Heart right ventricle (tissue), 16 donors: ENCODE data around the gene RFTN1. TPM values are rescaled to one million over a fixed set of nuclear protein-coding genes. Genes with fewer than 3 reads are reported as not detected.

Source experiments
- ATAC-seq, 8 donors: fragments of 200-7000 bp; cut with Tn5 transposase; one replicate each; pipeline ENCODE4 v1.9.1; 2020; ENCODE audit warnings: mild to moderate bottlenecking in 8 of 8, moderate library complexity in 8 of 8, moderate number of reproducible peaks in 1 of 8
- DNase-seq, 2 donors: peaks; one replicate each; pipeline ENCODE4 v3.0.0-alpha.2; 2020
- H3K27ac ChIP-seq, 10 donors: fragments of 200-600 bp; sonication (generic) in 2 of 10; one replicate each; pipeline versions ENCODE4 v1.5.0 to v1.8.0; 2020 to 2022; ENCODE audit warnings: mild to moderate bottlenecking in 3 of 10
- H3K27me3 ChIP-seq, 7 donors: fragments of 200-600 bp; one replicate each; pipeline ENCODE4 v1.8.0; 2021 to 2022; ENCODE audit warnings: mild to moderate bottlenecking in 2 of 7
- H3K36me3 ChIP-seq, 9 donors: fragments of 200-600 bp; sonication (generic) in 1 of 9; one replicate each; pipeline versions ENCODE4 v1.5.0 to v1.8.0; 2020 to 2022; ENCODE audit warnings: mild to moderate bottlenecking in 2 of 9
- H3K4me1 ChIP-seq, 9 donors: fragments of 200-600 bp; sonication (generic) in 1 of 9; one replicate each; pipeline versions ENCODE4 v1.5.0 to v1.8.0; 2020 to 2022; ENCODE audit warnings: mild to moderate bottlenecking in 4 of 9
- H3K4me3 ChIP-seq, 10 donors: fragments of 200-600 bp; sonication (generic) in 2 of 10; one replicate each; pipeline versions ENCODE4 v1.5.0 to v1.8.0; 2020 to 2022; ENCODE audit warnings: mild to moderate bottlenecking in 7 of 10, moderate library complexity in 2 of 10
- H3K9me3 ChIP-seq, 11 donors: fragments of 200-600 bp in 10 of 11; sonication (generic) in 2 of 11; one replicate each; pipeline versions ENCODE4 v1.5.0 to v1.8.0; 2013 to 2022; ENCODE audit warnings: mild to moderate bottlenecking in 2 of 11, control low read depth in 1 of 11, moderate library complexity in 1 of 11
- CTCF ChIP-seq, 9 donors: fragments of 200-600 bp; sonication (generic) in 2 of 9; IDR thresholded peaks; one replicate each; pipeline versions ENCODE4 v1.5.0 to v1.8.0; 2021 to 2022; ENCODE audit warnings: antibody characterized with exemption in 9 of 9, mild to moderate bottlenecking in 5 of 9, moderate library complexity in 1 of 9
- WGBS, 2 donors: extraction: QIAGEN DNeasy Blood & Tissue Kit; methylation state at CpG; one replicate each; pipeline ENCODE4 v1.1.7; 2013; ENCODE audit warnings: inconsistent platforms in 1 of 2; 5-methylcytosine and 5-hydroxymethylcytosine counted together
- intact Hi-C, 10 donors: fragments of 100-400 bp; cut with DNase I; formaldehyde crosslinking; loops; one replicate each; pipeline versions ENCODE4 v1.11.1 to v1.14.2; 2022
- polyA plus RNA-seq, 2 donors: library from polyadenylated mRNA; stranded (reverse); fragments of 200-250 nt; gene quantifications; one replicate each; pipeline ENCODE4 v1.2.3, GENCODE V29; 2013
- total RNA-seq, 10 donors: library from RNA; stranded (reverse); fragmentation: NEBNext Ultra II Directional in 3 of 10; extraction: Animal tissue kit (Norgen Biotek cat#: 25700) in 3 of 10; gene quantifications; one replicate each; pipeline versions ENCODE4 v1.2.1 to v1.2.4, GENCODE V29; 2021 to 2023
- donor health status: Arrhythmogenic right ventricular cardiomyopathy.
- donor health status: ischemic (EF 13 %, LVEDD 7.1; RV severe dilation, severe dysfunction).
- donor health status: healthy with polysubstance abuse.
- donor health status: DM: no; HTN: yes; CAD: no.
- donor health status: DM: no; HTN: no; CAD: no.
- donor health status: ischemic (EF 25% LVEDD 6.9; RV normal size, moderate dysfunction).
- donor health status: ischemic (EF 25% LVEDD 5.7; RV mildly dilated, moderate dysfunction).
- donor health status: healthy.
- donor health status: DM: yes; HTN: yes; CAD: no.
- donor health status: Ischemic cardiomyopathy.
- donor health status: ischemic (EF 35%, LVEDD 5.7; RV mildly dilated, moderate dysfunction).
- donor health status: nonischemic (EF 11% LVEDD 7.7; RV severe dilation, severe dysfunction).
- donor health status: DM: yes; HTN: yes; CAD: no.
- donor health status: PGD.
- donor health status: ischemic (EF 29% LVEDD 5.4; RV normal size, mild dysfunction).
- donor health status: nonischemic (EF 23%, LVEDD 6.1; RV moderate dilation, normal function).

The RFTN1 gene
- total and polyA plus RNA-seq, 12 donors = 17.4 to 32.2 (median 24.0) TPM

DNA sequence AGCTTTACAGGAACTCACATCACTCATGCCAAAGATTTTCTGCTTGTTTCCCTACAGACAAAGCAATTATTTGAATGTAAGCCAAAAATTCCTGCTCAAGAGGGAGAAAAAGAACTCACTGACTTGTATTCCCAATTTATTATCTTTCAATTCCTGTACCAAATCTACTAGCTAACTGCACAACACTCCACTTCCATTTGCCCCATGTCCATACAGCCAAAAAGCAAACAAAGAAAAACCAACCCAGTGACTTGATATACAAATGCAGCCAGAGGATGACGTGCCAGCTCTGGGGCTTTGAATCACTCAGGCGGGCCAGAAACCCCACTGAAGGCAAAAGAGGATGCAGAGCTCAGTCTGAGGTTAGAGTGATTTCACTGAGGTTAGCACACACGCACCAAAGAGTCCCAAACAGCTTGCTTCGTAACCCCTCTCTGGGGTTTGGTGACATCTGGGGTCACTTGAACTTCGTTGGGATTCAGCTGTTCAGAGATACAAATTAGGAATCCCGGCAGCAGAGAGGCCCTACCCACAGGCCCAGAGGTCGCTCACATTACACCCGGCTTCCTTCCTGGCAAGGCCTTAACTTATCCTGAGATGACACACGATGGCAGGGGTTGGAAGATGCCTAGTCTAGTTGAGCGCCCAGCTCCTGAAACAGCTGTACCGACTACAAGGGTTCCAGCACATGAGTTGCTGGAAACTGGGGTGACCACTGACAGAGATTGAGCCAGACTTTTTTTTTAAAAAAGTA is 1.6 kb downstream of the RFTN1 start:
- Histone ChIP-seq H3K4me1 (peaks cover 8 to 90% (median 74%) of the 10 kb centered on the region in 9 donors), H3K36me3 (no peaks in the 10 kb centered on the region), H3K4me3 (peak overlapping the region; percentile 57 to 96 (median 86)), H3K27me3 (no peaks in the 10 kb centered on the region), H3K9me3 (no peaks in the 10 kb centered on the region), H3K27ac (peak overlapping the region; percentile 86 to 96 (median 93))
- ATAC-seq = peak; percentile 51 to 75 (median 56)
- intact Hi-C loops = loop anchor here in 9 of 10 donors (2.0 to 10.0 kb wide), 8 partner anchors 35 to 217 kb away; no protein-coding TSS in a partner anchor
- peak in 1 of 9 donors; percentile 15 for TF ChIP-seq CTCF (IDR thresholded peaks at IDR 0.05)
- WGBS, 2 donors = 29 to 49% methylated on average over 11 of the region's 11 CpGs
- peak; percentile 38 to 73 for DNase-seq

GRCh38 chr3:16510620-16511319 is 2.7 kb downstream of the RFTN1 start:
- H3K27ac ChIP-seq = peak overlapping the region in 8 of 10 donors; percentile 90 to 96 (median 94)
- H3K4me3 ChIP-seq = peak overlapping the region in 7 of 10 donors; percentile 83 to 96 (median 89)
- peaks cover 3 to 85% (median 69%) of the 10 kb centered on the region in 9 donors for H3K4me1 ChIP-seq
- no peaks in the 10 kb centered on the region for H3K9me3 ChIP-seq
- H3K27me3 ChIP-seq = no peaks in the 10 kb centered on the region
- ATAC-seq (no peak), DNase-seq (no peak)
- 88 to 92% methylated on average over 3 of the region's 3 CpGs for WGBS, 2 donors
- no peaks in the 10 kb centered on the region for H3K36me3 ChIP-seq
- no peak for TF ChIP-seq CTCF (IDR thresholded peaks at IDR 0.05)
- intact Hi-C loops = loop anchor here in 9 of 10 donors (5.0 to 10.0 kb wide), 7 partner anchors 38 to 216 kb away; no protein-coding TSS in a partner anchor

DNA sequence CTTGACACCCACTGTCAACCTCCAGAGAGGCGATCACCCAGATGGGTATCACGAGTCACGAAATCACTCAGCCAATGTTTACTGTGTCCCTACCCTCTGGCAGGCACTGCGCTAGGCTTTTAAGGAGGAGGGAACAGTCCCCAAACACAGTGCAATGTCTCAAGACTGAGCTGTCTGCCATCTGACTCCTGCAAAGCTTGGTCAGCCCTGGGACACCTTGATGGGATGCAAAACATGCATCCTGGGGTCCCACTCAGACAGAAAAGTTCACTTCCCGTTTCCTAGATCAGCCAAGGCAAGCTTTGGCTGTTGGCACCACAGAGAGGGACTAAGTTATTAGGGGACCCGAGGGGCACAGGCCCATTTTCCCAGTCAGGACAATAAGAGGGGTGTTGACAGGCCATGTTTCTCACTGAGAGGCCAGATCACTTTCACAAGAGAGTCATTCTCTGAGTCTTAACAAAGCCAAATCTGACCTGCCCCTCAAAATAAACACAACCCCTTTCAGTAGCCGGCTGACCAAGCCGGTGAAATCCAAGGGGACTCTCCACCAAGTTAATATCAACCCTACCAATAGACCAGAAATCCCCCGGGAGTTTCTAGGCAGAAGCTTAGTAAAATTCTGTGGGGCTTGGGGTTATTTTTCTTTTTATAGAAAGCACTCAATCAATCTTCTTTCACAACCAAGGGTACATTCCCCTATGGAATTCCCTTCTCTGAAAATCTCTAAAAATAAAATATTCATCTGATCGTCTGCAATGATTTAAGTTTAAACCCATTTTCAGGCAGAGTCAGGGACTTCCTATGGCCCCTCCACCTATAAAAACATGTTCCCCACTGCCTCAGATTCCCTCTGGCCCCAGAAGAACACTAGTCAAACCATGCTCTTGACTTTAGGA is 3.5 kb downstream of the RFTN1 start:
- H3K27me3 ChIP-seq = no peaks in the 10 kb centered on the region
- peaks cover 3 to 85% (median 67%) of the 10 kb centered on the region in 9 donors for H3K4me1 ChIP-seq
- no peak for TF ChIP-seq CTCF (IDR thresholded peaks at IDR 0.05)
- H3K27ac ChIP-seq = peak overlapping the region in 7 of 10 donors; percentile 13 to 96 (median 95)
- H3K9me3 ChIP-seq = no peaks in the 10 kb centered on the region
- intact Hi-C loops = loop anchor here in 9 of 10 donors (5.0 to 10.0 kb wide), 7 partner anchors 38 to 215 kb away; no protein-coding TSS in a partner anchor
- H3K4me3 ChIP-seq = peak overlapping the region in 5 of 10 donors; percentile 6 to 96 (median 8)
- DNase-seq (no peak), ATAC-seq (no peak)
- no peaks in the 10 kb centered on the region for H3K36me3 ChIP-seq
- 66 to 78% methylated on average over 10 of the region's 10 CpGs for WGBS, 2 donors
